GM23248 (cell line): ENCODE measurements around the gene CSPG4. TPM values are rescaled to one million over a fixed set of nuclear protein-coding genes. Genes with fewer than 3 reads are reported as not detected.

ENCODE experiments used
- DNase-seq: peaks from one replicate; pipeline ENCODE4 v3.0.0-alpha.2; 2015
- H2AFZ ChIP-seq: fragments of 200-600 bp; sonication (generic); 2 replicates; pipeline ENCODE4 v1.6.1; 2016; ENCODE audit warnings: antibody characterized with exemption
- H3F3A ChIP-seq: fragments of 200-600 bp; sonication (generic); 2 replicates; pipeline ENCODE4 v1.6.1; 2016; ENCODE audit warnings: mild to moderate bottlenecking, antibody characterized with exemption, mixed run types; ENCODE audit not compliant: insufficient read depth
- H3K27ac ChIP-seq: fragments of 200-600 bp; sonication (generic); 2 replicates; pipeline ENCODE4 v1.5.1; 2016; ENCODE audit warnings: mild to moderate bottlenecking
- H3K27me3 ChIP-seq: fragments of 200-600 bp; sonication (generic); replicated peaks from 2 replicates; pipeline ENCODE4 v1.6.1; 2016; ENCODE audit warnings: mild to moderate bottlenecking; ENCODE audit not compliant: insufficient read depth
- H3K36me3 ChIP-seq: fragments of 200-600 bp; sonication (generic); 2 replicates; pipeline ENCODE4 v1.6.1; 2016; ENCODE audit warnings: low read depth, mild to moderate bottlenecking
- H3K4me1 ChIP-seq: fragments of 200-600 bp; sonication (generic); 2 replicates; pipeline ENCODE4 v1.6.1; 2016; ENCODE audit warnings: mild to moderate bottlenecking; ENCODE audit not compliant: insufficient read depth
- H3K4me2 ChIP-seq: fragments of 200-600 bp; sonication (generic); one replicate; pipeline ENCODE4 v1.6.1; 2016; ENCODE audit warnings: mild to moderate bottlenecking; ENCODE audit not compliant: unreplicated experiment
- H3K4me3 ChIP-seq: fragments of 200-600 bp; sonication (generic); 2 replicates; pipeline ENCODE4 v1.5.1; 2016; ENCODE audit warnings: mild to moderate bottlenecking
- H3K79me2 ChIP-seq: fragments of 200-600 bp; sonication (generic); 2 replicates; pipeline ENCODE4 v1.6.1; 2016; ENCODE audit warnings: mild to moderate bottlenecking; ENCODE audit not compliant: insufficient read depth
- H3K9ac ChIP-seq: fragments of 200-600 bp; sonication (generic); 2 replicates; pipeline ENCODE4 v1.6.1; 2016; ENCODE audit warnings: mild to moderate bottlenecking
- H3K9me2 ChIP-seq: fragments of 200-600 bp; sonication (generic); 2 replicates; pipeline ENCODE4 v1.6.1; 2016; ENCODE audit warnings: mixed run types, mild to moderate bottlenecking, moderate library complexity; ENCODE audit not compliant: insufficient read depth
- H3K9me3 ChIP-seq: fragments of 200-600 bp; sonication (generic); one replicate; pipeline ENCODE4 v1.6.1; 2017; ENCODE audit warnings: low read depth
- H4K20me1 ChIP-seq: fragments of 200-600 bp; sonication (generic); 2 replicates; pipeline ENCODE4 v1.6.0; 2016; ENCODE audit not compliant: insufficient read depth
- EZH2 ChIP-seq: fragments of 200-600 bp; sonication (generic); IDR thresholded peaks from 2 replicates; pipeline ENCODE4 v1.6.1; 2018; ENCODE audit warnings: antibody characterized with exemption, mild to moderate bottlenecking; ENCODE audit not compliant: insufficient read depth, poor library complexity, severe bottlenecking
- EZH2phosphoT487 ChIP-seq: fragments of 200-600 bp; sonication (generic); IDR thresholded peaks from 2 replicates; pipeline ENCODE4 v1.6.1; 2018; ENCODE audit warnings: antibody characterized with exemption, moderate library complexity, mild to moderate bottlenecking, low read depth; ENCODE audit not compliant: insufficient read depth
- WGBS, 2 experiments: methylation state at CpG; one replicate each; pipeline ENCODE4 v1.1.6; 2015 to 2017; ENCODE audit warnings: low lambda C conversion rate in 2 of 2, low coverage in 1 of 2; ENCODE audit errors: missing lambda C conversion rate in 2 of 2; 5-methylcytosine and 5-hydroxymethylcytosine counted together
- in situ Hi-C: fragments of 300-500 bp; cut with MboI; formaldehyde crosslinking; loops from 2 replicates; pipeline ENCODE4 v1.15.0; 2020
- polyA plus RNA-seq: library from polyadenylated mRNA; unstranded; fragments of >200 nt; fragmentation: Nextera tagmentation; extraction: Ambion mirVana; gene quantifications from 2 replicates; pipeline ENCODE4 v1.2.1, GENCODE V29; 2016
- total RNA-seq: library from RNA; depleted of rRNA; stranded (reverse); fragments of >200 nt; shearing (Covaris generic); gene quantifications from 2 replicates; pipeline ENCODE4 v1.2.3, GENCODE V29; 2014

The CSPG4 gene
- total and polyA plus RNA-seq, 2 experiments from 2014 or later: 5.3 to 25.8 TPM

GRCh38 chr15:75753145-75753544 is 40.5 kb upstream of the CSPG4 start:
- no peak overlapping the region for H2AFZ ChIP-seq
- no peaks in the 10 kb centered on the region for H3K27me3 ChIP-seq
- no peaks in the 10 kb centered on the region for H4K20me1 ChIP-seq
- no peak overlapping the region for H3K9ac ChIP-seq
- no peaks in the 10 kb centered on the region for H3K4me1 ChIP-seq
- no peaks in the 10 kb centered on the region for H3K9me3 ChIP-seq
- TF ChIP-seq EZH2 (no peak), EZH2phosphoT487 (no peak)
- no peak overlapping the region for H3K27ac ChIP-seq
- H3K9me2 ChIP-seq: no peaks in the 10 kb centered on the region
- H3F3A ChIP-seq: no peaks in the 10 kb centered on the region
- 65 to 67% methylated on average over 8 of the region's 8 CpGs for WGBS, 2 experiments
- H3K4me2 ChIP-seq: no peak overlapping the region
- H3K36me3 ChIP-seq: no peaks in the 10 kb centered on the region
- no peak overlapping the region for H3K4me3 ChIP-seq
- H3K79me2 ChIP-seq: no peaks in the 10 kb centered on the region
- in situ Hi-C loops: no loop called here
- DNase-seq: no peak

- H2AFZ ChIP-seq: no peak overlapping the region
- DNase-seq: no peak
- 52% methylated on average over 4 of the region's 4 CpGs for WGBS, 2 experiments
- no peaks in the 10 kb centered on the region for H3K4me1 ChIP-seq
- H3K9ac ChIP-seq: no peak overlapping the region
- in situ Hi-C loops: no loop called here
- no peaks in the 10 kb centered on the region for H3K9me2 ChIP-seq
- no peaks in the 10 kb centered on the region for H3K79me2 ChIP-seq
- no peaks in the 10 kb centered on the region for H4K20me1 ChIP-seq
- H3K36me3 ChIP-seq: no peaks in the 10 kb centered on the region
- no peak overlapping the region for H3K4me2 ChIP-seq
- no peaks in the 10 kb centered on the region for H3K9me3 ChIP-seq
- H3K27ac ChIP-seq: no peak overlapping the region
- no peaks in the 10 kb centered on the region for H3K27me3 ChIP-seq
- H3K4me3 ChIP-seq: no peak overlapping the region
- no peaks in the 10 kb centered on the region for H3F3A ChIP-seq
- TF ChIP-seq EZH2phosphoT487 (no peak), EZH2 (no peak)
Observed at GRCh38 chr15:75751891-75752290, 39.2 kb upstream of the CSPG4 start.

- Histone ChIP-seq H4K20me1 (no peaks in the 10 kb centered on the region), H3K4me3 (no peak overlapping the region), H3K4me1 (no peaks in the 10 kb centered on the region), H3K9me2 (no peaks in the 10 kb centered on the region), H3K9me3 (no peaks in the 10 kb centered on the region), H3K36me3 (no peaks in the 10 kb centered on the region), H3K79me2 (no peaks in the 10 kb centered on the region), H2AFZ (no peak overlapping the region), H3F3A (no peaks in the 10 kb centered on the region), H3K9ac (no peak overlapping the region), H3K27me3 (no peaks in the 10 kb centered on the region), H3K27ac (no peak overlapping the region), H3K4me2 (no peak overlapping the region)
- in situ Hi-C loops: no loop called here
- no peak for DNase-seq
- 18 to 19% methylated on average over 2 of the region's 2 CpGs for WGBS, 2 experiments
- no peak for TF ChIP-seq EZH2
- TF ChIP-seq EZH2phosphoT487: no peak
Observed at GRCh38 chr15:75751116-75751875, 38.6 kb upstream of the CSPG4 start.

- Histone ChIP-seq H4K20me1 (no peaks in the 10 kb centered on the region), H3K4me3 (no peak overlapping the region), H3K9me2 (no peaks in the 10 kb centered on the region), H3K4me2 (no peak overlapping the region), H3K36me3 (no peaks in the 10 kb centered on the region), H2AFZ (no peak overlapping the region), H3K4me1 (no peaks in the 10 kb centered on the region), H3K27ac (no peak overlapping the region), H3K79me2 (no peaks in the 10 kb centered on the region), H3F3A (no peaks in the 10 kb centered on the region), H3K9ac (no peak overlapping the region), H3K27me3 (no peaks in the 10 kb centered on the region), H3K9me3 (no peaks in the 10 kb centered on the region)
- no peak for DNase-seq
- 56 to 59% methylated on average over 10 of the region's 10 CpGs for WGBS, 2 experiments
- no peak for TF ChIP-seq EZH2
- in situ Hi-C loops: no loop called here
Observed at GRCh38 chr15:75750261-75751050, 37.8 kb upstream of the CSPG4 start.
